NOMO-1 treated with DMSO at 0.1 percent for 48 hours (cell line): ENCODE measurements around the gene KCNAB1.
A peak's percentile ranks its signal among the peaks of the same experiment; 100 is the strongest.

Experiments
- DNase-seq: peaks from one replicate; lab custom pipeline; 2025; ENCODE audit not compliant: unreplicated experiment; lab: John Stamatoyannopoulos, UW

Gene KCNAB1

DNA sequence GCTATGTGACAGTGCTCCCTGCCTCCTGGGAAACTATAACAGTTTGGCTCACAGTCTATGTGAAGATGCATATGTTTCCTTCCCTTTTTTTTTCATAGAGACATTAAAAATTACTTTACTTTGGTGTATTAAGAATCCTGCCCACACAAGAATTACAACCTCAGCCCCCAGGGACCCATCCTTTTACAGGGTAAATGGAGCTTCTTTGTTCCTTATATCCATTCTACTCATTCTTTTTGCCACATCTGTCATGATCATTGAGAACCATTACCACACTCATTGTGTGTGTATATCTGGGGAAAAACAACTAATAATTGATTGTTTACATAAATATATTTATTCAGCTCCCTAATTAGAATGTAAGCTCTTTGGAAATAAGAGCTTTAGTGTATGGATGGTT is 277.2 kb downstream of the KCNAB1 start:
- DNase-seq, result no peak

DNA sequence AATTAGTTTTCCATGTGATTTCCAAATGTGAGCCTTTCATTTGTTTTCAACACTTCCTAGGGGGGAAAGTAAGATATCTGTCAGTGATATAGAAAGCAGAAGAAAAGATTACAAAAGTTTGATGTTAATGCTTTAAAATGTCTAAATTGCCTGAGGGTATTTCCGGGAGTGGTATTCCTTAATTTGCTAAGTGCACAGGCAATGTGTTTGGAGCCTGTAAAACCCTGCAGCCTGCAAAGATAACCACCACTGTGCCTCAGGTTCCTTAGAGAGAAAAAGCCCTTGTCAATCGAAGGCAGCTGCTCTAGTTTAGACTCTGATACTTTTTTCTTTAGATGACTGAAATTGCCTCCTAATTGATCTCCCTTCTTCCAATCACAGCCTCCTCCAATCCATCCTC is 279.7 kb downstream of the KCNAB1 start:
- no peak for DNase-seq

DNA sequence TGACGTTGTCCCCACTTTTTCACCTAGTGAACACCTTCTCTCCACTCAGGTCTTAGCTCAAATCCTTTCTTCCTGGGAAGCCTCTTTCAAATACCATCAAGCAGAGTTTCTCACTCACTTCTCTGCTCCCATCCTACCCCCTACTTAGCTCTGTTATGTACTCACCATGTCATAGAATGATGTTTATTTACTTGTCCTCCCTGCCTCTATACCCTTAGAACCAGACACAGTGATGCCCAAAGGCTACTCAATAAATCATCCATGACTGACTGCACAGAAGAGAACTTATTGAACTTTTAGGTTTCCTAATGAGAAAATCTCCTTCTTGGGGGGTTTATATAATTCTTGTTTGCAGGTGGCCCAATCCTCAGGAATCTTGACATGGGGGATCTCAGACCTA is 280.4 kb downstream of the KCNAB1 start:
- no peak for DNase-seq

DNA sequence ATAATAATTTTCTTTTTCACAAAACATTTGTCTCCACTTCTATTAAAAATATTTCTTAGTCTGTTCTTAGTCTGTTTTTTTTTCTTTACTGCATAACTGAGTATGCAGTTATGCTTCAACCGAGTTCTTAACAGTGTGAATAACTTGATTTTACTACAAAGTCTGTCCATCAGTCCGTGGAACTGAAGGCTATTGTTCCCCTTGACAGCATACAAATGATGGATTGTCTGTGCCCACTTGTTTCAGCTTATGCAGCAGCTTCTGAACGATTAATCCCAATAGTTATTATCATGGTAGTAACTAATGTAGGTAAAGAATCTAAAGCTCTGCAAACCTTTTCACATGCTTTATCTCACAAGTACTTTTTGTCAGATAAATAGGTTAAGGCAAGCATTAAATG is 283.8 kb downstream of the KCNAB1 start:
- DNase-seq, result no peak

DNA sequence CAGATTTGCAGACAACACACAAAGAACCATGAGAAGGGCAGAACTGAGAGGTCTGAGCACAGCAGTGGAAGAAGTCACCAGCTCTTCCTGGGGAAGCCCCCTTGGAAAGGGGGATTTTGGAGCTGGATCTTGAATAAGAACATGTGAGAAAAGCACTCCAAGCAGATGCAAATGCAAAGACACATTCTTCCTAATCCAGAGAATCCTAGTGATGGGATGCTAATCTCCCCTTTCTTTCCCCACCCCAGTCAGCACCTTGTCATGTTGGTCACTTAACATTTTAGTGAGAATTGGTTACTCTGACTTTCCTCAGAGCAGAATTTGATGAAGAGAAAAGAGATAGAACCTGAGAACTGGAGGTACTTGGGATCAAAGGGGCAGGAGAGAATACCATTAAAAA is 286.0 kb downstream of the KCNAB1 start:
- DNase-seq, result no peak

DNA sequence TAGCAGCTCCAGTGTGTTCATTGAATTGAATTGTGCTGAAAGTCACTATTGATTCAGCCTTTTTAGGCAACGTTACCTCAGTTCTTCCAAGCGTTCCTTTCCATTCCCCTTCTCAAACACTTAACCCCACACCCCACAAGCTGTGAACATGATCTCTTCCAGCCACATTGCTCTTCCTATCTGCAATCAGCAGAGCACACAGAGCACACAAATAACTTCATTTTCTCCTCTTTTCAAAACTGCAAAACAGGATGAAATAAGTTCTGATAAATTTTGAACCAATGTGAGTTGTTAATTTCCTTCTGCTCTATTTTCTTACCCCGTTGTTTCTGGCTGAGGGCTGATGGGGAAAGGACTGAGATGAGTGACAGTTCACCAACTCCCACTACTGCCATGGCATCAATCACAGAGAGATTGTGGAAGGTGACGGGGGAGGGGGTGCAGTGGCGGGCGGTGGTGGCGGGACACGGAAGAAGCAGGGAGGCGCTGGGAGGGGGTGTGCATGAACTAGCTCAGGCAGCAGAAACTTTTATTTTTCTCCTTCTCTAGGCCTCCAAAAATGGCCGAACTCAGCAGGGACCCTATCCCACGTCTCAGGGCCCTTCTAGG is 287.3 kb downstream of the KCNAB1 start:
- DNase-seq, result no peak

DNA sequence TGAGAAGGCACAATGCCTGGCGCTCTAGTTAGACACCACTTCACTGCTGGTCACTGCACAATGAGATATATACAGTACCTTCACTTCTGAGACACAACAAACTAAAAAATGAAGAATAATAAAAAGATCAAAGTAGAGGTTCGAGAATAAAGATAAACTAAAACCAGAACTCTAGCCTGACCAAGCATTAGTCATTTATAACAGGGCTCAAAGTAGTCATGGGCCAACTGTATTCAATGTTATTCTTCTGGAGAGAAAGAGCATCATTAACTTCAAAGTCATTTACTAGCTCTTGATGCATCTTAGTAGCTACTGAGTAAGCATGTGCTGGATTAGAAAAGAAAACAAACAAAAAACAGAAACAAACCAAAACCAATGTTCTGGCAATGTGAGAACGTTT is 289.3 kb downstream of the KCNAB1 start:
- no peak for DNase-seq

DNA sequence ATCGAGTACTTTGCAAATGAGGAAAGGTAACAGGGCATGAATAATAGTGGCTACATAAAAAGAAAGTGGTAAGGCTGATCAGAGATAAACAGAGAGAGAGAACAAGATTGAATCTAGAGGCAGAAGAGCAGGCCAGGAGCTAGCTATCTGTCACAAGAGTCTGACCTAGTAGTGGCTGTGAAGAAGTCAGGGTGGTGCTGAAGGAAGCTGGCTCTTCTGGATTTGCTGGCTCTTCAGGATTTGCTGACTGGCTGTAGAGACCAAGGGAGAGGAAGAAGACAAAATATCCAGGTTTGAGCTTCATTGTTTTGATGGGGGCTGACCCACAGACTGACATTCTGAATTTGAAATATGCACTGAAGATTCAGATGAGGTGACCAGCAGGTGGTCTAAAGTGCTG is 292.2 kb downstream of the KCNAB1 start:
- DNase-seq, result no peak

DNA sequence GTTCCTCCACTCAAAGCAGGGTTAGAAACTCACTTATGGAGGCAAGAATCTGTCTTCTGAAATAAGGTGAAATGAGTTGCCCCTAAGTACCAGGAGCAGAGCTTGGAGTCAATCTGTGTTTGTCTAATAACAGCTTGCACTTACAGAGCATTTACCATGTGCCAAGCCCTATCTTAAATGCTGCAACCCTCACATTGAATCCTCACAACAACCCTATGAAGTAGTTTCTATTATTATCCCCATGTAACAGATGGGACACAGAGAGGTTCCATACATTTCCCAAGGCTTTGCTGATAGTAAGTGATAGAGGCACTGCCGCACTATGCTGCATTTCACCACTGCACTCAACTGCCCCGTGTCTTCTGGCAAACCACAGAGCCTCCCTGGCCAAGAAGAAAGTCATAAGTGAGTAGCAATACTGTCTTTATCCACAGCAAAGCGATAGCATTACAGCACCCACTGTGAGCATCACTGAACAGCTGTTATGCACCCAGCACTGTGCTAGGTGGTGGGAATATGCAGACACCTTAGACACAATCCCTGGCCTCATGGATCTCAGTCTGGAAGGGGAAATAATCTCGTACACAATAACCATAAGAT is 293.0 kb downstream of the KCNAB1 start:
- DNase-seq, result no peak

DNA sequence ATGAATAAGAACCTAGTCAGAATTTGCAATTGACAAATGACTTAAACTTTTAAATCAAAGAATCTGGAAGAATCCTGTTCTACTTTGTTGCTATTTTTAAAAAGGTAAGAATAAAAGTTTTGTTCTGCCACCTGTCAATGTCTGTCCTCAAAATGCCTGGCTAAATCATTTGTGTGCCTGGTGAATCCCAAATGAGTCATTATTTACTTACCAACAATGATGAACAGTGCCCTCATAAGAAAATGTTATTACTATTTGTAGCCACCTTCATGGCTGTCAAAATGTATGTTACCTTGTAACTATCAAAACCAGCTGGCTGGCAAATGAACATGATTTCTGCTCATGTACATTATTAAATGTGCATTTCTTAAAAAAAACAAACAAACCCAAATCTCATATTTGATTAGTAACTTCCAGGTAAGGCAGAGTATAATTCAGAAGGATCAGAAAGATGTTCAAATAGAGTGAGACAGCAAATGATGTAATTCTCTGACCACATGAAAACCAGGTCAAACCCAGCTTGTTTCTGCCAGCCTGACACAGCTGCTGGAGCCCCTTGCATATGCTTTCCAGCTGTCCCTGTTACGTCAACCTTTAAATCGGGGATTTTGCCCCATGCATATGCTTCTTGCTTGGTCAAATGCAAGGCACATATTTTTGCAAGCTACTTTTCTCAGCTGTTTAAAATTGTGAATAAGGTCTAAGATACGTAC is 296.6 kb downstream of the KCNAB1 start:
- no peak for DNase-seq

DNA sequence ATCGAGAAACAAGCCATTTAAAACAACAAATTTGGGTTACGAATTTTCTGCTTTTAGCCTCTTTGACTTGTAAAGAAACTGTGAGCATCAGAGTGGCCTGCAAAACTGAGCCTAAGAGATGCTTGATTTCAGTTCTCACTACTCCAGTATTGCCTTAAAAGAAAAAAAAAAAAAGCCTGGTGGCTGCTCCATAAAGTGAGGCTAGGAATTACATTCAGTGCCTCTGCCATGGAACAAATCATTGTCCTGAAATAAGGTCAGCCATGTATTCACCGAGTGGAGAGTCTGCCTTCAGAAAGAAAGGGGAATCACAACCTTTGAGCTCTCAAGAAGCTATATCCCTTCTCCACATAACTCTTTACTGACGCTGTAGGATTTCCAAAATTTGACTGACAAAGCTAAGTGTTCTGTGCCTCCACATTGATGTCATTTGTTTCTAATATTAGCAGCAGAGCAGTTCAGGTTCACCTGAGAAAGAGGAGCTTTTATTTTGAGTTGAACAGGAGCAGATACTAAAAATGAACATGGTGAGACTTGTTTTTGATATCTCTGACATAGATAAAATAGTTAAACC is 297.3 kb downstream of the KCNAB1 start:
- DNase-seq, result no peak

DNA sequence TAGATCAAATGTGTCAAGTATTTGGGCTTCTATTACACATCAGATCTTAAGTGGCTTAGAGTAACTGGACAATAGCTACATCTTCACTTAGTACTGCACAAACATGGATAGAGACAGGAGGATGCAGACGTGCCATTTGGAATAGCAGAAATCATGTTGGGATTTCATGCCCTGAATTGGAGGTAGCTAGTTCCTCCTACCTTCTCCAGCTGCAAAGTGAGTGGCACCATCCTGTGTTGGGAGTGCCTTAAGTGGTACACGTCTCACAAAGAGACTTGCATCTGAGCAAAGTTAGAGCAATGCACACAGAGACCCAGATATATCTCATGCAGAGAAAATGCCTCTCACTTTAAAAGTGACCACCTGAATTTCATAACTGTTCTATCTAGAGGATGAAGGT is 298.1 kb downstream of the KCNAB1 start:
- no peak for DNase-seq

DNA sequence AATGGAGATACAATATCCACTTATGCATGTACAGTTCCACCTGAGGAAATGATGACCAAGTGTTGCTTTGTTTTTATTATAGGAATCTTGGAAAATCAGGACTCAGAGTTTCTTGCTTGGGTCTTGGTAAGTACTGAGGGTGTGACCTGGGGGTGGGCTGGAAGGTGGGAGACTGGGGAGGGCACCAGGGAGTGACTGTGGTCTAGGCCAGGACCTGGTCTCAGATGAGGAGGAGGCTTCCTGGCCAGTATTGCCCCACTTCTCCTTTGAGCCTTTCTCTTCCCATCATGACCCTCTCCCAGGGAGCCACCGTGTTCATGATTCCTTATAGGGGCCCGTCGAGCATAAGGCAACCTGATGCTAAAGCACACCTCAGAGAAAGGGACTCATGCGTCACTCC is 301.2 kb downstream of the KCNAB1 start:
- DNase-seq, result no peak

DNA sequence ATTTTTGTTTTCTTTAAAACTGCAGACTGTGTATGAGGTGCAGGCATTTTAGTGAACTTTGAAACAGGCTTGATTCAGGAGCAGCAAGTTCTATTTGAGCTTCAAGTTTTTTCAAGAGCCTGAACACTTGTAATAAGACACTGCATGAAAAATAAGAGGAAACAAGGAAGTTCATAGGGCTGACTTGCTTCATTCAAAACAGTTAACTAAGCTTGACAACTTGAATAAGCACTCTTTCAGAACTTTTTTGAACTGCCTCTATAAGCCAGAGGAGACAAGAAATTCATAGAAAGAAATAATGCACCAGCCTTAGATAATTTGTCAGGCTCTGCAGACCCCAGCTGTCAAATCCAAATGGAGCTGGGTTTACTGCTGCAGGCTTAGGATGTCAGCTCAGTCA is 304.4 kb downstream of the KCNAB1 start:
- DNase-seq, result no peak

DNA sequence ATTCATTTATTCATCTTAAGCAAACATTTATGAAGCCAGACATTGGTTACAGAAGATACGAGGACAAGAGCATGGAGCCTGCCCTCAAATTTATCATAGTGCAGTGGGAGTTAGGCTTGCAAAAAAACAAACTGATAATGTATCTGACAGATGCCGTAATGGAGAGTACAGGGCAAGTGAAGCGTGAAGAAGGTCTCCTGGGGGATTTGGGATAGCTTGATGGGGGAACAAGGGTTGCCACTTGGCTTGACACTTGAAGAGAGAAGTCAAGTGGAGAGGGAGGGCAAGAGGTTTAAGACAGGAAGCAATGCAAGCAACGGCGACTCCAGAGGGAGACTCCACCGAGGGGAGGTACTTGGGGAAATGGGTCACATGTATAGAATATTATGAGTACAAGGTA is 305.3 kb downstream of the KCNAB1 start:
- DNase-seq, result no peak

DNA sequence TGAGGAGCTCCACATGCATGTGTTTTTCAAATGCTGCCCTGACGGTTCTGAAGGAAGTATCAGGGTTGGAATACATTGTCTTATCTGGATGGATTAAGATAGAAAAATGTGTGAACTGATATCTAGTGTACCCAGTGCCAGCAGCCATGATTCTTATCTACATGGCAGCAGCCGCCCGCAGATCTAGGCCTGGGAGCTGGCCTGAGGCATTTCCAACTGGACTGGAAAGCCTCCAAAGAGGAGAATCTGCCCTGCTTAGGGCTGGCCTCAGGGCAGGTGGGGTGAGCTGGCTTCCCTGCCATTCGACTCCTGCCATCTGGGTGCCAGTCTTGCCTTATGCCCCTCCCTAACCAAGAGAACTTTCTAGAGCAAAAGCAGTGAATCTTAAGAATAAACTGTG is 308.7 kb downstream of the KCNAB1 start:
- no peak for DNase-seq

DNA sequence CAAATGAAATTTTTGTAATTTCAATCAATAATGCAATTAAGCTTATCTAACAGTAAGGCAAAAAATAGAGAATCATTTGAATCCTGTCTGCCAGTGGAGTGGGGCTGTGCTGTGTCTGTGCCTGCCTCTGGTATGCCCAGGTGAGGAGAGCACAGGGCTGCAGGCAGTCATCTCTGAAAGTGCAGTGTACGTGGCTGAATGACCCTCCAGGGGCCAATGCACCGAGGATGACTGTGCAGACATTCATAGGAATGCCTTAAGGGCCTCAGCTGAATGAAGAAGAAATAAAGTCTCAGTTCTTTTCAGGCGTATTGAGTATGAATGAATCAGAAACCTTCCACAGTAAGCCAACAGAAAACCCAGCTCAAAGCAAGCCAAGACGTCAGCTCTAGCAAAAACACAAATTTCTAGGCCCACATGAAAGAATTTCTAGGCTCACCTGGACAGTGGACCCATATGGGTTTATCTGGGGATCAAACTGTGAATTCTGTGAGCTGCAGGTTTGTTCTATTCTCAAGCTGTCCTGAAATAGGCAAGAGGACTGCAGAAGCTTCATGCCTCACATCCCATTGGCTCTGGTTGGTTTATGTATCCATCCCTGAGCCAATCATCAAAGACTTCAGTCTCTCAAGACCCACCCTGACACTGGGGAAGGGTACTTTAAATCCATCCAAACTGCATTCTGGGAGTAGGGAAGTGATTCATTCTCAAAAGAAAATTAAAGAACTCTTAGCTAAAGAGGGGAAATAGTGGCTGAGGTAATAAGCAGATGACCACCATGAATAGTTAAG is 311.2 kb downstream of the KCNAB1 start:
- no peak for DNase-seq

DNA sequence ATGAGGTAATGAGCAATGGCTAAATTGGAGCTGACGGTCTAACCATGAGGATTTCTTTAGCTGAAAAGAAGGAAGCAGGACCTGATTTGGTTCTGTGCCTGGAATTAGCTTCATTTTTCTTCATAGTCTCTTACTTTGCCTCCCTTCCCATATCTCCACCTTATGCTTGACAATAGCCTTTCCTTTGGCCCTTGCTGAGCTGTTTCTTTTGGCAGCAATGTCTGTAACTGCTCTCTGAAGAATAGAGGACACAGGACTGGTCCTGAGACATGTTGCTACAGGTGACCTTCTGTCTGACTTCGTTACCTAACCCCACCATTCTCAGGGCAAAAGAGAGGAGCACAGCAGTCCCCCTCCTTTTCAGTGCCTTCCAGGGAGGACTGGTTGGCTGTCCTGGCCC is 312.2 kb downstream of the KCNAB1 start:
- peak; percentile 5 for DNase-seq

DNA sequence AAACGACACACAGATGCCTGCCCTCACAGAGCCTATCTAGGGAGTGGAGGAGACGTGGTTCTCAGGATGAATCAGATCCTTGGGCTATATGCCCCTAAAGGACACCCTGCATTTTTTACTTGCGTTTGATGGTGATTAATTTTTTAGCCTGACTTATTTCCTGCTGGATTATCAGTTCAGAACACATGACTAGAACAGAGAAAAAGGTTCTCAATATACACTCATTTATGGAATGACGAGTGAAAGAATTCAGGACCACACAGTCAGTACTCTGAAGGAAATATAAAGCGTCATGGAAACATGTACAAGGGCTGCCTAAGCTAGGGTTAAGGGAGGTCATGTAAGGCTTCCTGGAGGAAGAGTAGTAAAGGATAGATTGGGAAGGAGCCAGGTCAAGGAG is 312.8 kb downstream of the KCNAB1 start:
- DNase-seq, result no peak

DNA sequence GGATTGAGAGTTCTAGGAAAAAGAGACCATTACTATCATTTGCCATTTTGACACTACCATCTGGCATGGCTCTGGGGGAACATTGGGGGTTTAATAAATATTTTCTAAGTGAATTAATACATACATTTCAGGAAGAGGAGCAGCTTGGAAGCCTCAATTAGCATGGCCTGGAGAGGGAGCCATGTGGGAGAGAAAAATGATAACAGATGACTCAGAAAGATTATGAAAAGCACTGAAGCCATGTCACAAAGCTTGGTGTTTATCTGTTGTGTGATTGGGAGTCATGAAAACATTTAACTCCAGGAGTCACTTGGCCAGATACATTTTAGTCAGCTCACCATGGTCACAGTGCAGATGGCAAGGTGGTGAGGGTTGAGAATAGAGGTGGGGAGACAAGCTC is 313.5 kb downstream of the KCNAB1 start:
- DNase-seq, result no peak

DNA sequence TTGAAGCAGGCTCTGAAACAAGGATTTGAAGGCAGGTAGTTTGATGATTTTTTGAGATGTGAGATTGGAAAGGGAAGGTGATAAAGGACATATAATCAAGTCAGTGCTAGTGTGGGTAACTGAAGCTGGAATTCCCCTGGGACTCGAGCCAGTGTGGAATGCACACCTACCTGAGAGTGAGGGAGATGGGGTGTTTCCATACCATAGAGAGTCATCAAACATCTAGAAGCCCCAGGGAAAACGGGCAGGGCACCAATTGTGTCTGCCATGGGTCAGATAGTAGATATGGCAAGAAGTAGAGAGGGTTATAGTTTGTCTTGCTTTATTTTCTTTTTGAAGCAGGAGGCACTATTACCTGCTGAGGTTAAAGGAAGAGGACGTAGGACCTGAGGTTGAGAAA is 314.5 kb downstream of the KCNAB1 start:
- DNase-seq, result no peak

DNA sequence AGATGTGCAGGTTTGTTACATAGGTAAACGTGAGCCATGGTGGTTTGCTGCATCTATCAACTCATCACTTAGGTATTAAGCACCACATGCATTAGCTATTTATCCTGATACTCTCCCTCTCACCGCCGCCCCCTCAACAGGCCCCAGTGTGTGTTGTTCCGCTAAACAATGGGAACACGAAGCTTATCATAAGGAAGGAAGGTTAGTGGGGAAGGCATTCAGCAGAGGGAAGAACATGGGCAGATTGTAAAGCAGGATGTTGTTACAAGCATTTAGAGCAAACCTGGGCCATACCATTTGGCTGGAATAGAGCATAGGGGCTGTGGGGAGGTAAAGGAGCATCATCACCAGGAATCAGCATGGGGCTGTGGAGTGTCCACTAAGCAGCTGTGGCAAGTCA is 322.7 kb downstream of the KCNAB1 start:
- DNase-seq, result no peak
